H1 (cell line): ENCODE data around the gene GUCY2D. TPM values are rescaled to one million over a fixed set of nuclear protein-coding genes. Genes with fewer than 3 reads are reported as not detected.

Experiments
- BACH1 ChIP-seq: IDR thresholded peaks from 2 replicates; pipeline ENCODE4 v1.6.1; 2012; ENCODE audit warnings: low read length, improper control_type of control experiment
- RAD21 ChIP-seq, 2 experiments: IDR thresholded peaks in 1 of 2; conservative IDR thresholded peaks in 1 of 2; 2 replicates each; pipeline ENCODE4 v1.6.1; 2011; ENCODE audit warnings: low read depth in 2 of 2, low read length in 2 of 2, improper control_type of control experiment in 1 of 2, inconsistent platforms in 1 of 2, mild to moderate bottlenecking in 1 of 2, moderate library complexity in 1 of 2
- SIN3A ChIP-seq, 2 experiments: IDR thresholded peaks in 1 of 2; conservative IDR thresholded peaks in 1 of 2; 2 replicates each; pipeline ENCODE4 v1.6.1; 2011 to 2012; ENCODE audit warnings: low read length in 2 of 2, improper control_type of control experiment in 1 of 2, low read depth in 1 of 2, mild to moderate bottlenecking in 1 of 2
- polyA plus RNA-seq, 7 experiments: library from polyadenylated mRNA; depleted of rRNA in 3 of 7; stranded (reverse) in 5 of 7; unstranded in 2 of 7; fragments of >200 nt in 5 of 7; fragments of 200-250 nt in 2 of 7; gene quantifications; 1 replicate in 5 of 7; 2 replicates in 1 of 7; 4 replicates in 1 of 7; pipeline versions ENCODE4 v1.2.1 to v1.2.3, GENCODE V29; 2011 to 2013; ENCODE audit warnings: missing spikeins in 2 of 7, mixed read lengths in 2 of 7
- total RNA-seq: library from RNA; stranded (reverse); fragmentation: NEBNext Ultra II Directional; extraction: Animal tissue kit (Norgen Biotek cat#: 25700); gene quantifications from 2 replicates; pipeline ENCODE4 v1.2.1, GENCODE V29; 2021
- TF ChIP-seq, protein P1 (sequence below), 3 experiments: IDR thresholded peaks; 1 replicate in 2 of 3; 2 replicates in 1 of 3; pipeline versions ENCODE4 v1.5.1 to v1.6.1; 2011; ENCODE audit warnings: low read length in 3 of 3, mild to moderate bottlenecking in 3 of 3, inconsistent platforms in 2 of 3, low read depth in 1 of 3, moderate library complexity in 1 of 3; ENCODE audit not compliant: insufficient read depth in 1 of 3; ENCODE audit errors: control extremely low read depth in 1 of 3

The GUCY2D gene
- total and polyA plus RNA-seq, 2 of the 8 experiments (the other 6 are each of a cell fraction or from before 2014, with no cell fraction given) = 0.20 to 0.48 TPM

DNA sequence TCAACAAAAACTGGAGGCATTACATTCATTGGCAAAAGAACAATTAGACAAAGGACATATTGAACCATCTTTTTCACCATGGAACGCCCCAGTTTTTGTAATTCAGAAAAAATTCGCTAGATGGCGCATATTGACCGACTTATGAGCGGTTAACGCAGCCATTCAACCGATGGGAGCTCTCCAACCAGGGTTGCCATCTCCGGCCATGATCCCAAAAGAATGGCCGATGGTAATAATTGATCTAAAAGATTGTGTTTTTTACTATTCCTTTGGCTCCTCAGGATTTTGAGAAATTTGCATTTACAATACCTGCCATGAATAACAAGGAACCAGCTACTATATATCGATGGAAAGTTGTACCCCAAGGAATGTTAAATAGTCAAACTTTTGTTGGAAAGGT lies 57.9 kb downstream of the GUCY2D start (continued):
- TF ChIP-seq, protein P1, sequence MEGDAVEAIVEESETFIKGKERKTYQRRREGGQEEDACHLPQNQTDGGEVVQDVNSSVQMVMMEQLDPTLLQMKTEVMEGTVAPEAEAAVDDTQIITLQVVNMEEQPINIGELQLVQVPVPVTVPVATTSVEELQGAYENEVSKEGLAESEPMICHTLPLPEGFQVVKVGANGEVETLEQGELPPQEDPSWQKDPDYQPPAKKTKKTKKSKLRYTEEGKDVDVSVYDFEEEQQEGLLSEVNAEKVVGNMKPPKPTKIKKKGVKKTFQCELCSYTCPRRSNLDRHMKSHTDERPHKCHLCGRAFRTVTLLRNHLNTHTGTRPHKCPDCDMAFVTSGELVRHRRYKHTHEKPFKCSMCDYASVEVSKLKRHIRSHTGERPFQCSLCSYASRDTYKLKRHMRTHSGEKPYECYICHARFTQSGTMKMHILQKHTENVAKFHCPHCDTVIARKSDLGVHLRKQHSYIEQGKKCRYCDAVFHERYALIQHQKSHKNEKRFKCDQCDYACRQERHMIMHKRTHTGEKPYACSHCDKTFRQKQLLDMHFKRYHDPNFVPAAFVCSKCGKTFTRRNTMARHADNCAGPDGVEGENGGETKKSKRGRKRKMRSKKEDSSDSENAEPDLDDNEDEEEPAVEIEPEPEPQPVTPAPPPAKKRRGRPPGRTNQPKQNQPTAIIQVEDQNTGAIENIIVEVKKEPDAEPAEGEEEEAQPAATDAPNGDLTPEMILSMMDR (IDR thresholded peaks at IDR 0.05; ENCODE audit: control extremely low read depth in 1 of 3, insufficient read depth in 1 of 3, low read depth in 1 of 3, low read length in 3 of 3) = peak; percentile 27 to 80 (median 63)
- TF ChIP-seq BACH1 (no peak), SIN3A (conservative IDR thresholded peaks at IDR 0.05 in 1 of 2, IDR thresholded peaks at IDR 0.05 in 1 of 2; ENCODE audit: low read depth in 1 of 2, low read length in 2 of 2) (0 out of 4 replicates have a peak, but pooled peaks of 1 of the 2 experiments have one; percentile 29), RAD21 (IDR thresholded peaks at IDR 0.05 in 1 of 2, conservative IDR thresholded peaks at IDR 0.05 in 1 of 2; ENCODE audit: low read depth in 2 of 2, low read length in 2 of 2) (peak; percentile 91 to 94)
- TF ChIP-seq, all 59 proteins: peak for 4
